ENCODE measurements around the gene ACTRT2.

Gene ACTRT2

GRCh38 chr1:3003039-3003940, 18.0 kb upstream of the ACTRT2 start:
- no peak for DNase-seq

DNA sequence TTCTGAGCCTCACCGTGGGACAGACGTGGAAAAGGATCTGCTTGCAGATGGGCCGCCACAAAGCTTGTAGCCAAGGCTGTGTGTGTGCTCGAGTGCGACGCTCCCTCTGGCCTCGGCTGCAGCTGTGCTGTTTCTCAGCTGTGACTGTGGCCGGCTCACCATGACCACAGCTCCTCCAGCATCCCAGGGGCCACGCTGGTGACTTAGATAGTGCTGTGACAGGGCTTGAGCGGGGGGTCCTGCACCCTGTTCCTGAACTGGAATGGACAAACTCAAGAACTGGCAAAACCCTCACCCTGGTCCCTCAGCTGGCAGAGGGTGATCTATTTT, 17.4 kb upstream of the ACTRT2 start:
- no peak for DNase-seq

DNA sequence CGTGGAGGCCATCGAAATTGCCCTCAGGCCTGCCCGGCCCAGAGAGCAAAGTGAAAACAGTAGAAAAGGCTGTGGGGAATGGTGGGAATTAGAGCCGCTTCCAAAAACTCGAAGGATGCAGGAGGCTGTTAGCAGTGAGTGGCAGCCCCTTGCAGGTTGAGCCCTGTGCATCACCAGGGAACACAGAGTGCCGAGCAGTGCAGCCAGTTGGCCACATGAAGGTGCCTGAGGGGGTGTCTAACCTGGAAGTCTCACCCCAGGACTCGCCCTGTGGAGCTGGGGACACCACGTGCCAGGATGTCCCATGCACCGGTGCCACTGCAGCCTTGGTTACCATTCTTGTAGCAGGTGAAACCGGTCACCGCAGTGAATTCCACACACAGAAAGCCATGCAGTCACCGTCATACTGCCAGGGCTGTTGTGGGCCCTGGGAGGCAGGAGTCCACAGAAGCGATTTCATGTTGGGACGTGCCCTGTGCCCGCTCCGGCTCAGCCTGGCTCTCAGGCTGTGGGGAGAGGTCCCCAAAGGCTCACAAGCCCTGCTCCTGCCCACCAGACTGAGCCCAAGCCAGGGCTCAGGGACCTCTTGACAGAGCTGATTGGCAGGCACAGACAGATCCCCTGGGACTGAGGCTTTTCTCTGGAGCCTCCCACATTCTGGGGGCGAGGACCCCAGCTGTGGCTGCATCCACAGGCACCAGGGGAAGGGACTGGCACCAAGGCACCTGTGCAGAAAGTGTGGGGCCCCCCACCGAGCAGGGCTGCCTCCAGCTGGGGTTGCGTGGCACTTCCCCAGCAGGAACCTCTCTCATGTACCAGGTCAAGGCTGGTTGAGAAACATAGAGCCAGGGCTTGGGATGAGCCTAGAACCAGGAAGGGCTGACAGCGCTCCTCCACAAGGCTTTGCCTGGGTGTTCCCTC, 16.7 kb upstream of the ACTRT2 start:
- no peak for DNase-seq

DNA sequence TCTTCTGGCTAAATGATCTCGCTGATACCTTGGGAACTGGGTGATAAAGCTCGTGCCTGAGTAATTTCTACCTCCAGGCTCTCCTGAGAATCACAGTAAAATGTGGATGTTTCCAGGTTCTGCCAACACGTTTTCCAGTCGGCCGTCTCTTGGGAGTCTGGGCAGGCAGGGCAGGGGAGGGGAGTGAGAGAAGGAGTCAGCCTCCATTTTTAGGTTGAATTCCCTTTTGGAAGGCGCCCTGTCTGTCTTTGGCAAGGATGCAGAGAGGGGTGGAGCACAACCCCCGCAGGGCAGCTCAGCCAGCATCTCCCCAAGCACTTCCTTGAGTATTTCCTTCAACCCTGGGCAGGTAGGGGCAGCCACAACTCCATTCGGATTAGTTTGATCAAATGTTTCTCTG, 15.5 kb upstream of the ACTRT2 start:
- DNase-seq, result no peak

- no peak for DNase-seq
Measured at GRCh38 chr1:3007298-3008147, 13.7 kb upstream of the ACTRT2 start.

GRCh38 chr1:3009021-3009420, 12.2 kb upstream of the ACTRT2 start:
- DNase-seq, result no peak

DNA sequence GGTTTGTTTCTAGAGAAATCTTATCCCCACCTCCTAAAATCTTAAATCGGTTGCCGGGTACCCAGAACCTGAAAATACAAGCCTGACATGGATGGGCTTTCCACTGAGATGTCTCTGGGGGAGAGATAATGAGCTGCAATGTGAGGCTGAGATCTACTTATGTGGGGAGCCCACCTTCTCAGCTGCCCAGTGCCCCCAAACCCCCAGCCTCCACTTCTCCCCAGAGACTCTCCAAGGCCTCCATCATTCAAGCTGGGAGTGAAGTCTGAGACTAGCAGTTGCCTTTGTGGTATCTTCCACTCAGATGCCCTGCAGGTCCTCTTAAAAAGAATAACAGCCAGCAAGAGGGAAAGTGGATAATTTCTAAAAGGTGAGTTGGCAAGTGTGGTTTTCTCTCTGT, 11.7 kb upstream of the ACTRT2 start:
- DNase-seq, result no peak

DNA sequence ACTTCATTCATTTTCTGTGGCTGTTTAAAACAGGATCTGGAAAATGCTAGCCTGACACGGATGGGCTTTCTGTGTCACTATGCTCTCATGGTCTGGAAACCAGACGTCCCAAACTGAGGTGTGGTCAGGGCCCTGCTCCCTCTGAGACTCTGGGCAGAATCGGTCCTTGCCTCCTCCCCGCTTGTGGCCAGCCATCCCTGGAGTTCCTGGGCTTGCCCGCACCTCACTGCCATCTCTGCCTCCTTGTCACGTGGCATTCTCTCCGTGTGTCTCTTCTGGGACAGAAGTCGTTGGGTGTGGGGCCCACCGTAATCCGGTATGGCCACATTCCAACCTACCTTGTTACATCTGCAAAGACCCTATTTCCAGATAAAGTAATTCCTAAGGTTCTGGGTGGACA, 10.1 kb upstream of the ACTRT2 start:
- DNase-seq, result no peak

- no peak for DNase-seq
Measured at GRCh38 chr1:3011631-3012455, 9.4 kb upstream of the ACTRT2 start.

DNA sequence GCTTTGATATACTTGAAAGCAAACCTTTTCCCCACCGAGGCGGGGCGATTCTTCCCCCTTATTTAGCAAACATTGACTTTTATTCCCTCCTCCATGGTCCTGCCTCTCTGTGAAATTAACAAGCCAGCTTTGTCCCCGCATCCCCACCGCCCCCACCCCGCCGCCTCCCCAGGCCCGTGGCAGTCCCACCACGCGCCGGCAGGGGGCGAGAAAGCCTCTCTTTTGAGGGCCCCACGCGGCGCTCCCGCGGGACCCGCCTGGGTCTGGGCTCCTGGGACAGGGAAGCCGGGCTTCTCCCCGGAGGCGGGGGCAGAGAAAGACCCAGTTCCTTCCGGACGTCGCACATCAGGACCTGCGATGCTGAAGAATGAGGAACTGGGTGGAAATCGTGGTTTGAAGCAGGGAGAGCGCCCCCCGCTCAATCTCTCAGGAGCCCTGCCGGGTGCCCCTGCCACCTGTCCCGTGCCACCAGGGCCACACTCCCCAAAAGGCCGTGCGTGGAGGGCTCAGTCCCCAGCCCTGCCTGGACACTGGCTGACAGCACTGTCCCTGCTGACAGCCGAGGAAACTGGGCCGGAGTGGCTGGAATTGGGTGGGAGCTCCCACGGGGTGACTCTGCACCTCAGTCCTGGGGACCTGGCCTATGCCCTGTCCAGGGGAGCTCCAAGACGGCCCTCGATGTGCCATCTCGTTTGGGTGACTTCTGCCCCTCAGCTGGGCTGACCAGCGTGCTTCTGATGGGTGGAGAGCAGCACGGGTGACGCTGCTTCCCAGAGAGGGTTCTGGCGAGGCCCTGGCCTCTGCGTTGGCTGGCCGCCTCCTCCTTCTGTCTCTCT, 8.6 kb upstream of the ACTRT2 start:
- peak; percentile 4 to 31 for DNase-seq

GRCh38 chr1:3013371-3014049, 7.8 kb upstream of the ACTRT2 start:
- no peak for DNase-seq

GRCh38 chr1:3014050-3014440, 7.2 kb upstream of the ACTRT2 start:
- no peak for DNase-seq

DNA sequence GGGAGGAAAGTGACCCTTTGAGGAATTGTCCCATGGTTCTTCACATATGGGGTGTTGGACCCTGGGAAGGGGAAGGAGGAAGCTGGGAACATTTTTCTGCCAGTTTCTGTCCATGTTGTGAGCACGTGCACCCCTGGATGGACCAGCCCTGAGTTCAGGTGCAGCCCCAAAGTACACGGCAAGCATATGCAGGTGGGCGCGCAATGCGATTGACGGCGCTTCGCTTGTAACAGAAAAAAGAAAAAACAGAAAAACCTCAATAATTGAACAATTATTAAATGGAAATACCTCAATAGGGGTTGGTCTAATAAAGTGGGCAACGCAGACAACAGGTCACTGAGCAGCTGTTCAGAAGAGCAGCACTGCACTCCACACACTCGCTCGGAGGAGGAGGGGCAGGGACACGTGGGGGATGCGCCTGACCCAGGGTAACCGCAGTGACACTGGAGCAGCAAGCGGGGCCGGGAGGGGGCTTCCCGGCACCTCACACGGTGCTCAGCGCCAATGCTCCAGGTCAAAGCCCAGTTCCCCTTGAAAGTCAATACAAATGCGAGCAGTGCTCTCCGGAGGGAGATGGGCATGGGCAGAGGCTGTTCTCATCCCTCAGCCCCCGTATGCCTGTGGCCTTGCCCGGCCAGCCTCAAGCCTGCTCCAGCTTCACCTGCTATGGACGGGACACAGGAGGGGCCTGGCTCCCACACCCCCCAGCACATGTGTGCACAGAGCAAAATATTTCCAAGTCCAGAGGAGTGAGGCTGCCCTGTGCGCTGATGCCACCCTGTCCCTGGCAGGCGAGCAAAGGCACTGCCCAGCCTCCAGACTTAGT, 6.6 kb upstream of the ACTRT2 start:
- DNase-seq, result no peak

DNA sequence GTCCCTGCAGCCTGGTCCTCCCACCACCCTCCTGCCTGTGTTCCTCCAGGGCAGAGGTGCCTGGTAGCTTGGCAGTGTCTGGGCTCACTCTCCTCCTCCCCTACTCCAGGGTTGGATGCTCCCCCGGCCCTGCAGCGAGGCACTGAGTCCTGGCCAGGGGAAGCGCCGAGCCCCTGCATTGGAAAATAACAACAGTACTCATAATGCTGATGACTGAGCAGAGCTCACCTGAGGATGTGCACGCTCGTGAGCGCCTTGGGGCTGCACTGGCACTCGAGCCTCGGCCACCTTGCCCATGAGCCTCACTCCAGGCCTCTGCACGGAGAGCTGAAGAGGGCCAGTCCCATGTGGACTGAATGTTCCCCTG, 6.0 kb upstream of the ACTRT2 start:
- no peak for DNase-seq

DNA sequence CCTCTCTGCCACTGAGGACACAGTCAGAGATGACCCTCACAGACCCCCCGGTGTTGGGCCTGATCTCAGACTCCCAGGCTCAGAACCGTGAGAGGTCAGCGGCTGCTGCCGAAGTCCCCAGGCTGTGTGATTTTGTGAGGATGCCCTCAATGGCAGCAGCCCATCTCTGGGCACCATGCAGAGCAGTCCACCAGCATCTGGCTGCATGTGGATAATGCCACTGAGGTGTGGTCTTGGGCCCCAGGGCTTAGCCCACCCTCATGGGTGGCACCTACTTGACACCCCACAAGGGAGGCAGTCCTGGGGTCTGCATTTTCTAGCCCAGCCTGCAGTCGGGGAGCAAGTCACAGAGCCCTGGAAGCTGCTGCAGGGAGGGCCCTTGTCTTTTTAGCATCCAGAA, 5.5 kb upstream of the ACTRT2 start:
- no peak for DNase-seq

- no peak for DNase-seq
Measured at GRCh38 chr1:3016641-3017439, 4.4 kb upstream of the ACTRT2 start.

- DNase-seq, result no peak
Measured at GRCh38 chr1:3017440-3018050, 3.7 kb upstream of the ACTRT2 start.

DNA sequence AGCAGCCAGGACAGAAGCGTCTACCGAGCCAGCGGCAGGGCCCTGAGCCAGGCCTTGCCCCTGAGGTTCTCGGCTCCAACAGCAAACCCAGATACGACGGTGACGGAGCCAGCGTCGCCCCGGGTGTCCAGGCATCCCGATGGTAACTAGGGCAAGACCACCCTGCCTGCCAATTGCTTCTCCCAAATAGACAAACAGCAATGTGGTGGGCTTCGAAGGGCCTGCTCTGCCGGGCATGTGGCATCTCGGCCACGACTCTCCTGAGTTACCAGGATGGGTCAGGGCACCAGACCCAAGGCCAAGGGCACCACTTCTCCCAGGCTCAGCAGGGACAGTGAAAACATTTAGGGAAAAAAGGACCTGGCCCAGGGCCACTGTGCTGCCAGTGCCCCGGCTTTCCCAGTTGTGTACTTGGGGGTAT, 3.2 kb upstream of the ACTRT2 start:
- DNase-seq, result no peak

Data from inflammatory macrophage (primary cell).